WERI-Rb-1 (cell line): Measurements from ENCODE around the gene SASH1.

ENCODE experiments used
- DNase-seq: peaks from one replicate; pipeline ENCODE4 v3.0.0-alpha.2; 2020
- H3K27ac ChIP-seq: fragments of 250-450 bp; sonication (Bioruptor Pico); 2 replicates; pipeline ENCODE4 v1.5.1; 2020; ENCODE audit warnings: mild to moderate bottlenecking, moderate library complexity
- H3K27me3 ChIP-seq: fragments of 250-450 bp; sonication (Bioruptor Pico); 2 replicates; pipeline ENCODE4 v1.5.1; 2021; ENCODE audit warnings: mild to moderate bottlenecking, low read depth, moderate library complexity; ENCODE audit not compliant: insufficient read depth, severe bottlenecking
- H3K36me3 ChIP-seq: fragments of 250-450 bp; sonication (Bioruptor Pico); 2 replicates; pipeline ENCODE4 v1.5.1; 2020; ENCODE audit warnings: mild to moderate bottlenecking, moderate library complexity
- H3K4me3 ChIP-seq: 2 replicates; pipeline ENCODE4 v1.5.1; 2011; ENCODE audit warnings: low read depth, mild to moderate bottlenecking, control low read depth, low read length
- H3K9me3 ChIP-seq: fragments of 250-450 bp; sonication (Bioruptor Pico); 2 replicates; pipeline ENCODE4 v1.5.1; 2021; ENCODE audit warnings: mild to moderate bottlenecking, moderate library complexity; ENCODE audit not compliant: severe bottlenecking
- TF ChIP-seq, protein P1 (sequence below): IDR thresholded peaks from 2 replicates; pipeline ENCODE4 v1.5.1; 2011; ENCODE audit warnings: low read depth, mild to moderate bottlenecking, control low read depth, inconsistent platforms, low read length

Gene SASH1

DNA sequence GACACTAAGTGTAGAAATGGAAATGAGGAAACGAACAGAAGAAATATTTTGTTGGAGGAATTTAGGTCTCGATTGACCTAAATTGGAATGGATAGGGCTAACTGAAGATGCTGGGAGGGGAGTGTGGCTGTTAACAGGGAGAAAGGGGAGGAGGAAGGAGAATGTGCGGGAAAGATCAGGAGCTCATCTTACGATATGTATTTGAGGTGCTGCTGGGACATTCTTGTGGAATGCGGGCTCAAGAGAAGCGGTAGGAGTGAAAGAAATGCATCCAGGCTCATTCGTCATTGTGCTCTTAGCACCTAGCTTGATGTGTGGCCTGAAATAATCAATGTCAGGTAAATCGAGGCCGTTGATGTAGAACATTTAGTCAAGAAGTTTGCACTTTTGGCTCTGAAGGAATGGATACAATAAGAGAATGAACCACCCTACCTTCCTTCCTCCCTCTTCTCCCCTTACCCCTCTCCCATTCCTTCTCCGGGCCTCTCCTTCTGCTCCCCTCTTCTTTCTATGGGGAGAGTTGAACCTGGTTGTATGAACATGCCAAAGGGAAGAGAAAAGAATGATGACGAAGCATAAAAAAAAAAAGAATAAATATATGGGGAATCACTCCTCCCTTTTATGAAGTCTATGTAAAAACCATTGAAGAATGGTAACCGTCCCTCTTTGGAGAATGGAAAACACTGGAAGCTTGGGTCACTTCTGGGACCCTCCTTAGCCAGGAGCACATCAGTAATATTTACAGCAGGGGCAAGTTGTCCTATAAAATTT, 70.9 kb downstream of the SASH1 start:
- TF ChIP-seq, protein P1, sequence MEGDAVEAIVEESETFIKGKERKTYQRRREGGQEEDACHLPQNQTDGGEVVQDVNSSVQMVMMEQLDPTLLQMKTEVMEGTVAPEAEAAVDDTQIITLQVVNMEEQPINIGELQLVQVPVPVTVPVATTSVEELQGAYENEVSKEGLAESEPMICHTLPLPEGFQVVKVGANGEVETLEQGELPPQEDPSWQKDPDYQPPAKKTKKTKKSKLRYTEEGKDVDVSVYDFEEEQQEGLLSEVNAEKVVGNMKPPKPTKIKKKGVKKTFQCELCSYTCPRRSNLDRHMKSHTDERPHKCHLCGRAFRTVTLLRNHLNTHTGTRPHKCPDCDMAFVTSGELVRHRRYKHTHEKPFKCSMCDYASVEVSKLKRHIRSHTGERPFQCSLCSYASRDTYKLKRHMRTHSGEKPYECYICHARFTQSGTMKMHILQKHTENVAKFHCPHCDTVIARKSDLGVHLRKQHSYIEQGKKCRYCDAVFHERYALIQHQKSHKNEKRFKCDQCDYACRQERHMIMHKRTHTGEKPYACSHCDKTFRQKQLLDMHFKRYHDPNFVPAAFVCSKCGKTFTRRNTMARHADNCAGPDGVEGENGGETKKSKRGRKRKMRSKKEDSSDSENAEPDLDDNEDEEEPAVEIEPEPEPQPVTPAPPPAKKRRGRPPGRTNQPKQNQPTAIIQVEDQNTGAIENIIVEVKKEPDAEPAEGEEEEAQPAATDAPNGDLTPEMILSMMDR: no peak
- DNase-seq: no peak
- Histone ChIP-seq H3K36me3 (no peaks in the 10 kb centered on the region), H3K27ac (no peak overlapping the region), H3K27me3 (no peaks in the 10 kb centered on the region), H3K9me3 (no peaks in the 10 kb centered on the region), H3K4me3 (no peak overlapping the region)

GRCh38 chr6:148414092-148414489, 71.5 kb downstream of the SASH1 start:
- Histone ChIP-seq H3K36me3 (no peaks in the 10 kb centered on the region), H3K27me3 (no peaks in the 10 kb centered on the region), H3K9me3 (no peaks in the 10 kb centered on the region), H3K4me3 (no peak overlapping the region), H3K27ac (no peak overlapping the region)
- no peak for DNase-seq
- TF ChIP-seq, protein P1: no peak

GRCh38 chr6:148414836-148415235, 72.2 kb downstream of the SASH1 start:
- H3K4me3 ChIP-seq: no peak overlapping the region
- H3K36me3 ChIP-seq: no peaks in the 10 kb centered on the region
- no peak overlapping the region for H3K27ac ChIP-seq
- no peaks in the 10 kb centered on the region for H3K27me3 ChIP-seq
- no peak for DNase-seq
- TF ChIP-seq, protein P1: no peak
- no peaks in the 10 kb centered on the region for H3K9me3 ChIP-seq

DNA sequence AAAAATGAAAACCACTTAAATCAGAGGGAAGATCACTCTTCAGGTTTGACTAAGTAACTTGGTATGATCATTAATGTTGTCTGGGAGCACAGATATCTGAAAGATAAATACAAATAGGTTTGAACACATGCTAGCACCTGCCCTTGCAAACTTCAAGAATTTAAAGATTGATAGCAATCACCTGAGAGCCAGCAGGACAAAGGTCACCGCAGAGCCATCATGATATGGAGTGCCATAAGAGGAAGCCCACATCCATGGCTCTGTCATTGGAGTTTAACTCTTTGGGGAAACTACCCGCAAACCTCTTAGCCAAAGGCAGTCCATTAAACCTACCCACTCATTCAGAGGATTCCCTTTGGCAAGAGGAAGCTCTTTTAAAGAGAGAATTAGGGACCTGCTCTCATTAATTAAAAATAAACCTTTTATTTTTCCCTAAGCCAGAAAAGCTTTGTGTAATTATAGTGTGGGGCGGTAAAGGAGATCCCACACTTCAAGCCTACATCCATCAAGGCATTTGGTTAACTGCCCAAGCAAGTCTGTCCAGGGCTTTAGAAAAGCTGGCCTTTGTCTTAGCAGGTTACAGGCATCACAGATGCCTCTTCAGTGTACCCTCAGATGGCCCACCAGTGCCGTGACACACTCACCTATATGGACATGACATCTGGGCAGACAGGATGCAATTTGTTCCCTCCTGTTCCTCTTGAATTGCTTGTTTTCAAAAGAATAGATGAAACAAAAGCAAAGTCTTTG, 73.0 kb downstream of the SASH1 start:
- no peaks in the 10 kb centered on the region for H3K27me3 ChIP-seq
- peak; percentile 82 for DNase-seq
- no peak overlapping the region for H3K4me3 ChIP-seq
- H3K27ac ChIP-seq: peak overlapping the region; percentile 77
- TF ChIP-seq, protein P1: no peak
- H3K9me3 ChIP-seq: no peaks in the 10 kb centered on the region
- no peaks in the 10 kb centered on the region for H3K36me3 ChIP-seq

DNA sequence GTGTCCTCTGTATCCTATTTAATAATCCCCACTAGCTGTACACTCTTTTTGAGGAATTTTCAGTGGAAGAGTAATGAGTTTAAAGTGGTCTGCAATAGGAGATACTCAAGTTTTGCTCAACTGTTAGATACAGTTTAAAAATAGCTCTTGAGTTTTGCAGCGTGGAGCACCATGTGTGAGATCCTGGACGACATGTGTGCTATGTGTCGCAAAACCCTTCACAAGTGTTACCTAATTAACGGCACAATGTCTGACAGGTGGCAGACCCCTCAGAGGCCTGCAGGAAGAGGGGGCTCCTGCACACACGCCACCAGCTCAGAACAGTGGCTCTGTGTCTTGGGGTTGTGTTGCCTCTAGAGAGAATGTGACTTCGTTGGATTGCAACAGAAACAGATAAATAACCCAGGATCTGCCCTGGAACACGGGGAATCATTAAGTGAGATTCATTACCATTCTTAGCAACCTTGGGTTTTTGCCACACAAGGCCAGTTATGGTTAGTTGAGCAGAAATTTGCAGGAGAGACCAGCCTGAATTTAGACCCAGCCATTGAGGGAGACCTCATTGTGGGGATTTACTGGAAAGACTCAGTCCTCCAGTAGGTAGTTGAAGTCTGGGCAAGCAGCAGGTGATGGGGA, 73.8 kb downstream of the SASH1 start:
- TF ChIP-seq, protein P1: no peak
- DNase-seq: no peak

More for the DNA sequence above, 73.8 kb downstream of the SASH1 start:
- H3K27ac ChIP-seq: peak overlapping the region; percentile 77
- H3K36me3 ChIP-seq: no peaks in the 10 kb centered on the region
- no peak overlapping the region for H3K4me3 ChIP-seq
- no peaks in the 10 kb centered on the region for H3K27me3 ChIP-seq
- H3K9me3 ChIP-seq: no peaks in the 10 kb centered on the region
